Psoas muscle (tissue), 8 donors: Measurements from ENCODE around the gene C8B. TPM values are rescaled to one million over a fixed set of nuclear protein-coding genes. Genes with fewer than 3 reads are reported as not detected.

Experiments used
- ATAC-seq, 4 donors: fragments of 200-7000 bp; cut with Tn5 transposase; one replicate each; pipeline ENCODE4 v1.9.1; 2020; ENCODE audit warnings: moderate library complexity in 3 of 4, mild to moderate bottlenecking in 2 of 4
- DNase-seq, 2 donors: peaks; one replicate each; pipeline ENCODE4 v3.0.0-alpha.2; 2020
- H3K27ac ChIP-seq: fragments of 200-600 bp; one replicate; pipeline ENCODE4 v1.8.0; 2022
- H3K27me3 ChIP-seq, 3 donors: fragments of 200-600 bp in 1 of 3; one replicate each; pipeline versions ENCODE4 v1.6.1 to v1.8.0; 2013 to 2022; ENCODE audit warnings: low read length in 2 of 3, mild to moderate bottlenecking in 2 of 3, moderate library complexity in 1 of 3; ENCODE audit not compliant: insufficient read depth in 3 of 3
- H3K36me3 ChIP-seq, 2 donors: fragments of 200-600 bp in 1 of 2; one replicate each; pipeline versions ENCODE4 v1.6.1 to v1.8.0; 2013 to 2022; ENCODE audit warnings: low read depth in 1 of 2, mild to moderate bottlenecking in 1 of 2, moderate library complexity in 1 of 2; ENCODE audit not compliant: insufficient read depth in 1 of 2
- H3K4me1 ChIP-seq: fragments of 200-600 bp; one replicate; pipeline ENCODE4 v1.8.0; 2022
- H3K4me3 ChIP-seq: fragments of 200-600 bp; one replicate; pipeline ENCODE4 v1.8.0; 2022; ENCODE audit warnings: mild to moderate bottlenecking
- H3K9me3 ChIP-seq: fragments of 200-600 bp; one replicate; pipeline ENCODE4 v1.8.0; 2022
- CTCF ChIP-seq: fragments of 200-600 bp; IDR thresholded peaks from one replicate; pipeline ENCODE4 v1.8.0; 2022; ENCODE audit warnings: antibody characterized with exemption
- WGBS, 3 donors: extraction: QIAGEN DNeasy Blood & Tissue Kit; methylation state at CpG; one replicate each; pipeline versions ENCODE4 v1.1.6 to v1.1.7; 2013; 5-methylcytosine and 5-hydroxymethylcytosine counted together
- intact Hi-C, 2 donors: fragments of 100-400 bp; cut with DNase I; formaldehyde crosslinking; loops; one replicate each; pipeline versions ENCODE4 v1.11.0 to v1.14.2; 2022
- polyA plus RNA-seq, 3 donors: library from polyadenylated mRNA; stranded (reverse); fragments of 200-250 nt; gene quantifications; one replicate each; pipeline ENCODE4 v1.2.3, GENCODE V29; 2013
- total RNA-seq, 4 donors: library from RNA; stranded (reverse); fragmentation: NEBNext Ultra II Directional in 2 of 4; extraction: Animal tissue kit (Norgen Biotek cat#: 25700) in 2 of 4; gene quantifications; one replicate each; pipeline versions ENCODE4 v1.2.1 to v1.2.4, GENCODE V29; 2021 to 2023
- donor health status: healthy with polysubstance abuse.
- donor health status: DM: no; HTN: no; CAD: no; lungs with moderate emphysema.
- donor health status: Bipolar disorder and iron deficiency.
- donor health status: healthy.
- donor health status: DM: yes; HTN: yes; CAD: no.
- donor health status: DM: no; HTN: no; CAD: no.
- donor health status: DM: no; HTN: no; CAD: no.
- donor health status: DM: yes; HTN: yes; CAD: no.

Gene C8B
- total and polyA plus RNA-seq, 7 donors, result not detected

GRCh38 chr1:56957931-56958330, 7.9 kb downstream of the C8B start:
- DNase-seq (no peak), ATAC-seq (no peak)
- Histone ChIP-seq H3K4me3 (no peak overlapping the region), H3K9me3 (no peaks in the 10 kb centered on the region), H3K4me1 (no peaks in the 10 kb centered on the region), H3K27me3 (no peaks in the 10 kb centered on the region), H3K27ac (no peak overlapping the region), H3K36me3 (no peaks in the 10 kb centered on the region)
- intact Hi-C loops, result no loop called here
- TF ChIP-seq CTCF, result no peak
- 36 to 45% (median 38%) methylated on average over 3 of the region's 3 CpGs for WGBS, 3 donors

GRCh38 chr1:56954664-56955063, 11.2 kb downstream of the C8B start:
- H3K9me3 ChIP-seq, result no peaks in the 10 kb centered on the region
- DNase-seq (no peak), ATAC-seq (no peak)
- no peak overlapping the region for H3K4me3 ChIP-seq
- no peak for TF ChIP-seq CTCF
- intact Hi-C loops, result no loop called here
- no peaks in the 10 kb centered on the region for H3K27me3 ChIP-seq
- 84 to 97% (median 85%) methylated on average over 1 of the region's 1 CpG for WGBS, 3 donors
- no peaks in the 10 kb centered on the region for H3K36me3 ChIP-seq
- no peaks in the 10 kb centered on the region for H3K4me1 ChIP-seq
- no peak overlapping the region for H3K27ac ChIP-seq

- 64 to 68% (median 67%) methylated on average over 5 of the region's 5 CpGs for WGBS, 3 donors
- no peak for TF ChIP-seq CTCF
- DNase-seq (no peak), ATAC-seq (no peak)
- intact Hi-C loops, result no loop called here
- Histone ChIP-seq H3K27me3 (no peaks in the 10 kb centered on the region), H3K36me3 (no peaks in the 10 kb centered on the region), H3K4me1 (no peaks in the 10 kb centered on the region), H3K27ac (no peak overlapping the region), H3K9me3 (no peaks in the 10 kb centered on the region), H3K4me3 (no peak overlapping the region)
Measured at GRCh38 chr1:56953386-56953785, 12.4 kb downstream of the C8B start.

GRCh38 chr1:56952501-56952900, 13.3 kb downstream of the C8B start:
- Histone ChIP-seq H3K4me3 (no peak overlapping the region), H3K36me3 (no peaks in the 10 kb centered on the region), H3K4me1 (no peaks in the 10 kb centered on the region), H3K27me3 (no peaks in the 10 kb centered on the region), H3K9me3 (no peaks in the 10 kb centered on the region), H3K27ac (no peak overlapping the region)
- 83 to 89% (median 89%) methylated on average over 8 of the region's 8 CpGs for WGBS, 3 donors
- ATAC-seq, result no peak
- no peak for TF ChIP-seq CTCF
- intact Hi-C loops, result no loop called here
- no peak for DNase-seq

GRCh38 chr1:56948403-56949023, 17.3 kb downstream of the C8B start:
- no peak for DNase-seq
- Histone ChIP-seq H3K27me3 (no peaks in the 10 kb centered on the region), H3K4me3 (no peak overlapping the region), H3K36me3 (no peaks in the 10 kb centered on the region), H3K27ac (no peak overlapping the region), H3K9me3 (no peaks in the 10 kb centered on the region), H3K4me1 (no peaks in the 10 kb centered on the region)
- TF ChIP-seq CTCF, result no peak
- no peak for ATAC-seq
- 67 to 88% (median 67%) methylated on average over 1 of the region's 1 CpG for WGBS, 3 donors
- intact Hi-C loops, result no loop called here
